ENCODE results near the gene AATF.

AATF gene

GRCh38 chr17:36992701-36993100 lies 43.9 kb downstream of the AATF start:
- no peak for DNase-seq

- no peak for DNase-seq
Observed at GRCh38 chr17:36993227-36993626, 44.5 kb downstream of the AATF start.

GRCh38 chr17:36994438-36994837 lies 45.7 kb downstream of the AATF start:
- DNase-seq = no peak

DNA sequence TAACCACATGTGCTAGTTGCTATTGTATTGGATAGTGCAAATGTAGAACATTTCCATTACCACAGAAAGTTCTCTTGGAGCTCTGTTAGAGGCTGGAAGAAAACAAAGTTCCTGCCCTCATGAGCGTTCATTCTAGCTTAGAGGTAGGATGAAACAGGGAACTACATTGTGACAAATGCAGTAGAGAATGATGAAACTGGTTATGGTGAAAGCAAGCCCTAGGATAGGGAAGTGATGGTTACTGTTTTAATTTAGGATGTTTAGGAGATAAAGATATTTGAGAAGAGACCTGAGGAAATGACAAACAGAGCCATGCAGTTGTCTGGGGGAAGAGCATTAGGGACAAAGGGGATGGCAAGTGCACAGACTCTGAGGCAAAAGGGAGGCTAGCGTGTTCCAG lies 50.7 kb downstream of the AATF start:
- no peak for DNase-seq

- DNase-seq = no peak
Observed at GRCh38 chr17:37016780-37017179, 68.0 kb downstream of the AATF start.

GRCh38 chr17:37017404-37017803 lies 68.7 kb downstream of the AATF start:
- DNase-seq = no peak

DNA sequence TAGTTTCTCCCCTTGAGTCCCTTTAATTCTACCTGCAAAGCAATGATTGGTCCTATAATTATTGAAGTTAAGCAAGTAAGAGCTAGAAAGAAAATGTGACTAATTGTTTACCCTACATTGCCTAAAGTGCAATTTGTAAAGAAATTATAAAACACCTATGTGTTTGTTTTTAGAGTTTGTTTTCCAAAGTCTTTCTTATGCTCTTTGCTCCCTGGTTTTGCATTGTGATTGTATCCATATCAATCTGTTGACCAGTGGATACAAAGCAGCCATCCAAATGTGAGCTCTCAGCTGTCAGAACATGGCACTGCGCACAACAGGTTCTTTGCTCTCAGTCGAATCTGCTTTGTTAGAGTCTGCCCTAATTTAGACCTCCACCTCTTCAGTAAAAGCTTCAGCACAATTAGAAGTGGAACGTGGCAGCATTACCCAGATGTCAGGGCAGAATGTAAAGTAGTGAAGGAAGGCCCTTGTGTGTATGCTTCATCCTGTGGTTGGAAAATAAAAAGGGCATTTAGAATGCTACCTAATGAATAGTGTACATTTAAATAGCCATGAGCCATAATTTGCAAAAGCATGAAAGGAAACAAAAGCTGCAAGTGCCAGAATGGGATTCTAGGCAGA lies 70.5 kb downstream of the AATF start:
- no peak for DNase-seq

- DNase-seq = no peak
Observed at GRCh38 chr17:37019741-37020129, 71.0 kb downstream of the AATF start.

DNA sequence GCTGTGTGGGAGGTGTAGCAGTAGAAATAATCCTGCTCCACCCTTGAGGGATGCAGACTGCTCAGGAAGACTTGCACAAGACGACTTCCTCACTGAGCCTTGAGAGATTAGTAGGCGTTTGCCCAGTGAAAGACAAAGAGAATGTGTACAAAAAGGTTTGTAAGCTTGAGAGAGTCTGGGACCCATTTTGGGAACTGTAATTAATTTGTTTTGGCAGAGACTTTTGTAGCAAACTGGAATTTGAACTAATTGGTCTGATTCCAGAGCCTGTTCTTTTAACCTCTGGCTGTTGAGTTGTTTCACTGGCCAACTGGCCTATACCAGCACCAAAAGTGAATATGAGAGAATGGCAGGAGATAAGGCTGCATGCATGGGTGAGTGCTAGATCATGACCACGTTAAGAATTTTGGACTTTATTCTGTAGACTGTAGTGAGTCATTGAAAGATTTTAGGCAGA lies 75.5 kb downstream of the AATF start:
- DNase-seq = no peak

DNA sequence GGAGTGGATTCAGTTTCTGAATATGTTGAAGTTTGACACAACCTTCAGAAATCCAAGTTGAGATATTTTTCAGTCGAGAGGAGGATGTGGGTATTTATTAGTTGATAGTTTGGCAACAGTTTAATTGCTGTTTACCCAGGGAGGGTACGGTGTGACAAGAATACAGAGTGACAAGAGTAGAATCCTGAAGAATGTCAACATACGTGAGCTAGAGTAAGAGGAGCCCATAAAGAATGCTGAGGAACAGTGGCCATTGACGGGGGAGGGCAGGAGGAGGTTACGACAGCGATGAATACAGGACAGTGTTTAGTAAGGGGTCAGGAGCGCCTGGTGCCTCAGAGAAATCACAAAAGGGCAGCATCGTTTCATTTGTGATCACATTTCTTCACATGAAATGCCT lies 76.5 kb downstream of the AATF start:
- no peak for DNase-seq

DNA sequence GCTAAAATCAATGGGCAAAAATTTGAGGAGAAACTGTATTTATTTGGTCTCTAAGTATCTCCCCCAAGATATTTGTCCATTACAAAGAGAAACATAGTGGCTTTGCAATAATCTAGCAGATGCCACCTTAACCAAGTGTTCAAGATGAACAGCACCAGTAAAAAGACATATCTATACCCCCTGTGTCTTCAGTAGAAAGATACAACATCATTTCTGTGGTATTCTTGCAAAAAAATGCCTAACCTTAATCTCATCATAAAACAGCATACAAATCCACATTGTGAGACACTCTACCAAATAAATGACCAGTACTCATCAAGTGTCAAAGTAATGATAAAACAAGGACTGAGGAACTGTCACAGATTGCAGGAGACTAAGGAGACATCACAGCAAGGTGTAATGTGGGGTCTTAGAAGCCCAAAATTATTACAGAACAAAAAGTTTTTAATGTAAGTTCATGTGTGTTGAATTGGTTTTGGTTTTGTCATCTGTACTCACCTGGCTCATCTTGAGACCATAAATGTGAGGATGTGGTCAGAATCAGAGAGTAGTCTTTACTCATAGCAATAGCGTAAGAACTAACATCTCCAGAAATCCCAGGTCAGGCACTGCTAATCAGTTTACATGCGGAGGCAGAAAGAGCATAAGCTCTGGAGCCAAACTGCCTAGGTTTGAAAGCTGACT lies 77.2 kb downstream of the AATF start:
- no peak for DNase-seq

DNA sequence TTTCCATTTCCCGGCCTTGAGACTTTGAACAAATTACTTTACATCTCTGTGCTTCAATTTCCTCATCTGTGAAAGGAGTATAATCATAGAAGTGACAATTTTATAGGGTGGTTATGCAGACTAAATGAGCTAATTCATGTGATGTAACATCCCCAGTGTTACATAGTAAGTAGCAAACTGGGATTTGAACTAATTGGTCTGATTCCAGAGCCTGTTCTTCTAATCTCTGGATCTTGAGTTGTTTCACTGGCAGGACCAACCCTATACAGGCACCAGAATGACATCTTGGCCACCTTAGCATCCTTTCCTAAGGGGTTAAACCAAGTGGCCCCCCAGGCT lies 77.7 kb downstream of the AATF start:
- DNase-seq = no peak

GRCh38 chr17:37028040-37028439 lies 79.3 kb downstream of the AATF start:
- DNase-seq = no peak

DNA sequence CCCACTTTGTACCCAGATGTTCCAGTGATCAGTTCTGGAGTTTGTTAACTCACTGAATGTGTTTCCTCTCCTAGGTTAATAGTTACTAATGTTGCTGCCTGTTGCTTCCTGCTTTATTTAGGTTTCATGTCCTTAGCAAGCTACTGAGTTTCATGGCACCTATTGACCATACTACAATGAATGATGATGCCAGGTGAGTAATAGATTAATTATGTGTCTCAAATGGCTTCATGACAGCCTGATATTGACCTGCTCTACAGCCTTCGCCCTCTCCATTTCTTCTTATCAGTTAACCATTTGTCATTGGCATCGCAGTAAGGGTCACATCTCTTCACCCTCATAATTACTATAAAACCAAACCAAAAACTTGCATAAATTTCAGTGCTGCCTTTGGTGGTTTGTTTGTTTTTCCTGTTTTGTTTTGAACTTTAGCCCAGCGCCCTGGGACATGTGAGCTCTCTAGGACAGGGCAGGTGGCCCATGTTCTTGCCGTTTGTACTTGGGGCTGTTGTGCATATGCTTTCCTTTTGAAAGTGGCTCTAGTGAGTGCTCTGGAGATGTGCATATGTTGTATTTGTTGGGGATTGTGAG lies 82.8 kb downstream of the AATF start:
- DNase-seq = no peak

- no peak for DNase-seq
Observed at GRCh38 chr17:37037590-37038155, 88.9 kb downstream of the AATF start.

DNA sequence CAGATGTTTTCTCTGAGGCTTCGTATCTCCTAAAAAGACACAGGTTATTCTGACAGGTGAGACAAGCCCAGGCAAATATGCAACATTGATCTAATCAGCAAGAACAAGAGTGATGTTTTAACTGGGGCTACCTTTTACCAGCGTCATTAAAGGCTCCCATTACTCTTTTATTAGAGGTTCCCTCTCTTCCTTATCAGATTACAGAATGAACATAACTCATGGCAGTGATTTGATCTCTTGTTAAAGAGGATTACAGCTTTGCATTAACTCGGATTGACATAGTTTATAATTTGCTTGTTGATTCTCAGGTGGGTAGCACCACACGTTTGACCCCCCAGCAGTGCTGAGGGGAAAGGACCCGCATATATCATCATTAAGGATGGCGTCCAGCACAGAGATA lies 90.5 kb downstream of the AATF start:
- DNase-seq = no peak

- no peak for DNase-seq
Observed at GRCh38 chr17:37041932-37042331, 93.2 kb downstream of the AATF start.

DNA sequence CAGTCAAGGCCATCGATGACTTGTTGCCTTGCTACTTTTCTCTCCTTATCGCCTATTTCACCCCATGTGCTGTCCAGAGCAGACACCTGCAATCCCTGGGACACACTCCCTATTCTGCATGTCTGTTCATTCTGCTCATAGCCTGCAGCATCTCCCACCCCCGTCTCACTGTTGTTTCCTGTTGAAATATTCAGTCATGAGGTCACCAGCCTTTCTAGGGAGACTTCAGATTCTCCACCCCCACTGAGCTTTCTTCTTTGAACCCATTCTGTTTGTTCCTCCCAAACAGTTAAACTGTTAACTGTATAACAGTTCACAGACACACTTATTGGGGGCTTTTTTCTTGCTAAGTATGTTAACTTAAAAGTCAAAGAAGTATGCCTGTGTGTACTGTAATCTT lies 94.4 kb downstream of the AATF start:
- no peak for DNase-seq

DNA sequence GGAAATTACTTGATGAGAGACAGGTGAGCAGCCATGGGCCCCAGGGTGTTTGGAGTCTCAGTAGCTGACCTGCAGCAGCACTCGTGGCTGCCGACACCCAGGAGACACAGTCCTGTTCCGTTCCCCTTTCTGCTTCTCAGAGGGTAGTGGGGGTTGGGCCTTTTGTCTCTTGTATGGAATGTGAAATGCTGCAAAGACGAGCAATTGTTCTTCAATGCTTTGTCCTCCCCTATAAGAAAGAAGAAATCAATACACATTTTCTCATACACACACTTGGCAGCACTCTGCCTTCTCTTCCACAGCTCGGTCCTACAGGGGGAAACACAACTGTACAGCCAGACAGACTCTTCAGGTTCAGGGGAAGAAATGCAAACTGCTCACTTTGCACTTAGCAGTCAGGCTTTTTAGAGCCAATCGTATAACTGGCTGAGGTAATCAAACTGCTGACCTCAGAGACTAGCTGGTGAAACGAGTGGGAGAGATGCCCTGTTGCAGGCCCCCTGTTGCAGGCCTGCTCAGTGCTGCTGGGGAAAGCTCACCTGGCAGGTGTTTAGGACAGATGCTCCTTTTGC lies 96.7 kb downstream of the AATF start:
- DNase-seq = no peak

GRCh38 chr17:37047631-37048104 lies 98.9 kb downstream of the AATF start:
- DNase-seq = peak; percentile 93

DNA sequence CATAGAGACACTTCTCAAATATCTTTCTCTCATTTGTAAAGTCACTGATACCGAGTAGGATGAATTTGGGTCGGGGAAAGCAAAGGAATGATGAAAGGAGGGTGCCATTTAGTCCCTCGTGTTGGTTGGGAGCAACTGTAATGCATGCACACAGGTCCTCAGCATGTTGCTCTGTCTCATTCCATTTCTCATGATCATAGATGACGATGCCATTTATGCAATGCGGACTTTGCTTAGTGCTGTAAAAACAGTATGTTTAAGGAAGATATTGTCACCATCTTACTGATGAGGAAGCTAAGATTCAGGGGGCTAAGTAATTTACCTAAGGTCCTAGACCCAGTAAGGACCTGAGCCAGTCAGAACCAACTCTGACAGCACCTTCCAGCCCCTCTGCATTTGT lies 100.1 kb downstream of the AATF start:
- no peak for DNase-seq

DNA sequence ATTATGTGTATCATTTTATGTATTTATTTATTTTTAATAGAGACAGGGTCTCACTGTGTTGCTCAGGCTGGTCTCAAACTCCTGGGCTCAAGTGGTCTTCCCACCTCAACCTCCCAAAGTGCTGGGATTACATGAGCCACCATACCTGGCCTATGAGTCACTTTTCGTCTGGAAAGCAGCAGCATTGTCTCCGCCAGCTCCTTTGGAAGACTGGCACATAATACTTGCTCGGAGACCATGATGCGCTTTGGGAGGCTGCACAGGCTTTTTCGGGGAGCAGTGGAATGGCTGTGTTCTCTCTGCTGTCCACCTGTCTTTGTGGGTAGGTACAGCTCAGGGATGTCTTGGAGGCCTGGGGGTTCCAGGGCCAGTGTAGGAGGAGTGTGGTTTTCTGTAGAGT lies 102.2 kb downstream of the AATF start:
- no peak for DNase-seq

GRCh38 chr17:37051381-37051780 lies 102.6 kb downstream of the AATF start:
- no peak for DNase-seq

- DNase-seq = no peak
Observed at GRCh38 chr17:37051833-37052232, 103.1 kb downstream of the AATF start.
